Right lobe of liver (tissue), 4 donors: Measurements from ENCODE around the gene LAMA1.

ENCODE experiments used
- CTCF ChIP-seq, 4 donors: fragments of 200-600 bp in 3 of 4; fragments of 450-650 bp in 1 of 4; IDR thresholded peaks; one replicate each; pipeline versions ENCODE4 v1.5.1 to v1.8.0; 2016 to 2022; ENCODE audit warnings: antibody characterized with exemption in 4 of 4, mild to moderate bottlenecking in 2 of 4
- POLR2A ChIP-seq: fragments of 450-650 bp; IDR thresholded peaks from one replicate; pipeline ENCODE4 v1.6.1; 2017; ENCODE audit warnings: antibody characterized with exemption, mild to moderate bottlenecking
- donor health status: DM: no; HTN: no; CAD: no.
- donor health status: DM: no; HTN: no; CAD: no.
- donor health status: DM: no; HTN: yes; CAD: no.

- TF ChIP-seq CTCF (IDR thresholded peaks at IDR 0.05): no peak
- TF ChIP-seq POLR2A: no peak
Observed at GRCh38 chr18:7023063-7023580, 94.5 kb downstream of the LAMA1 start.
